ENCODE results near the gene SPAG6.

DNA sequence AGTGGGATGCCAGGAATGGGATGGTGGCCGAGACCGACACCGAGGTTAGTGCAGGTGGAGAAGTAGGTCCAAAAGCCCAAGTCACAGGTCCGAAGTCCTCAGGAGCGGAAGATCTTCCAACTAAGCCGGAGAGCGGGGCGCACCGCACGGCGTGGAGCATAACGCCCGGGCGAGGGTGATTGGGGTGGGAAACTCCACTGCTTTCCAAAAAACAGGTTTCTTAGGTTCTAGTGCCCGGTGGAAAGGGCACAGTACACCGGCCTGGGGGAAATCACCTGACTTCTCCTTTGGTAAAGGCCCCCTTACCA lies 11.4 kb upstream of the SPAG6 start:
- TF ChIP-seq PAX5 (IDR thresholded peaks at IDR 0.05; ENCODE audit: insufficient read depth, low read length, severe bottlenecking) (no peak), POLR2AphosphoS5 (IDR thresholded peaks at IDR 0.05; ENCODE audit: low read depth, low read length) (no peak), POLR2A (IDR thresholded peaks at IDR 0.05; ENCODE audit: low read depth, low read length) (no peak), TAF1 (IDR thresholded peaks at IDR 0.05; ENCODE audit: low read depth, low read length) (no peak), SPI1 (IDR thresholded peaks at IDR 0.05; ENCODE audit: low read depth, low read length) (no peak)

Measured in GM12891 (cell line).